ENCODE data around the gene SERPINB1.

GRCh38 chr6:2816158-2816557, 25.5 kb downstream of the SERPINB1 start:
- no peak for TF ChIP-seq RBM15 (IDR thresholded peaks at IDR 0.05; ENCODE audit: insufficient read depth, low read length)
- no peak for TF ChIP-seq UBTF (IDR thresholded peaks at IDR 0.05; ENCODE audit: borderline replicate concordance in 1 of 2, low read depth in 2 of 2, low read length in 2 of 2)
- TF ChIP-seq E2F1 (CRISPR knock-in tag; IDR thresholded peaks at IDR 0.05): no peak
- no peak for TF ChIP-seq CBX2 (IDR thresholded peaks at IDR 0.05; ENCODE audit: insufficient read depth, low read length, poor library complexity, severe bottlenecking)
- TF ChIP-seq E2F4 (CRISPR knock-in tag; IDR thresholded peaks at IDR 0.05; ENCODE audit: low read depth): no peak
- TF ChIP-seq RFX5 (IDR thresholded peaks at IDR 0.05; ENCODE audit: low read depth, low read length): no peak
- no peak for TF ChIP-seq KAT8 (IDR thresholded peaks at IDR 0.05; ENCODE audit: low read depth)
- TF ChIP-seq POLR2AphosphoS5 (IDR thresholded peaks at IDR 0.05; ENCODE audit: control insufficient read depth, insufficient read depth, low read depth, low read length): no peak
- TF ChIP-seq EP300 (IDR thresholded peaks at IDR 0.05; ENCODE audit: low read length): no peak
- TF ChIP-seq, protein P1, sequence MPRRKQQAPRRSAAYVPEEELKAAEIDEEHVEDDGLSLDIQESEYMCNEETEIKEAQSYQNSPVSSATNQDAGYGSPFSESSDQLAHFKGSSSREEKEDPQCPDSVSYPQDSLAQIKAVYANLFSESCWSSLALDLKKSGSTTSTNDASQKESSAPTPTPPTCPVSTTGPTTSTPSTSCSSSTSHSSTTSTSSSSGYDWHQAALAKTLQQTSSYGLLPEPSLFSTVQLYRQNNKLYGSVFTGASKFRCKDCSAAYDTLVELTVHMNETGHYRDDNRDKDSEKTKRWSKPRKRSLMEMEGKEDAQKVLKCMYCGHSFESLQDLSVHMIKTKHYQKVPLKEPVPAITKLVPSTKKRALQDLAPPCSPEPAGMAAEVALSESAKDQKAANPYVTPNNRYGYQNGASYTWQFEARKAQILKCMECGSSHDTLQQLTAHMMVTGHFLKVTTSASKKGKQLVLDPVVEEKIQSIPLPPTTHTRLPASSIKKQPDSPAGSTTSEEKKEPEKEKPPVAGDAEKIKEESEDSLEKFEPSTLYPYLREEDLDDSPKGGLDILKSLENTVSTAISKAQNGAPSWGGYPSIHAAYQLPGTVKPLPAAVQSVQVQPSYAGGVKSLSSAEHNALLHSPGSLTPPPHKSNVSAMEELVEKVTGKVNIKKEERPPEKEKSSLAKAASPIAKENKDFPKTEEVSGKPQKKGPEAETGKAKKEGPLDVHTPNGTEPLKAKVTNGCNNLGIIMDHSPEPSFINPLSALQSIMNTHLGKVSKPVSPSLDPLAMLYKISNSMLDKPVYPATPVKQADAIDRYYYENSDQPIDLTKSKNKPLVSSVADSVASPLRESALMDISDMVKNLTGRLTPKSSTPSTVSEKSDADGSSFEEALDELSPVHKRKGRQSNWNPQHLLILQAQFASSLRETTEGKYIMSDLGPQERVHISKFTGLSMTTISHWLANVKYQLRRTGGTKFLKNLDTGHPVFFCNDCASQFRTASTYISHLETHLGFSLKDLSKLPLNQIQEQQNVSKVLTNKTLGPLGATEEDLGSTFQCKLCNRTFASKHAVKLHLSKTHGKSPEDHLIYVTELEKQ (CRISPR knock-in tag; IDR thresholded peaks at IDR 0.05): no peak
- no peak for TF ChIP-seq NCOR1 (IDR thresholded peaks at IDR 0.05)
